ENCODE data around the gene UNC93A.
"Not testable (repeated sequence)": the region's sequence is repeated elsewhere in the genome, so short reads cannot be mapped to it uniquely, and the experiment has no call there.

Gene UNC93A

DNA sequence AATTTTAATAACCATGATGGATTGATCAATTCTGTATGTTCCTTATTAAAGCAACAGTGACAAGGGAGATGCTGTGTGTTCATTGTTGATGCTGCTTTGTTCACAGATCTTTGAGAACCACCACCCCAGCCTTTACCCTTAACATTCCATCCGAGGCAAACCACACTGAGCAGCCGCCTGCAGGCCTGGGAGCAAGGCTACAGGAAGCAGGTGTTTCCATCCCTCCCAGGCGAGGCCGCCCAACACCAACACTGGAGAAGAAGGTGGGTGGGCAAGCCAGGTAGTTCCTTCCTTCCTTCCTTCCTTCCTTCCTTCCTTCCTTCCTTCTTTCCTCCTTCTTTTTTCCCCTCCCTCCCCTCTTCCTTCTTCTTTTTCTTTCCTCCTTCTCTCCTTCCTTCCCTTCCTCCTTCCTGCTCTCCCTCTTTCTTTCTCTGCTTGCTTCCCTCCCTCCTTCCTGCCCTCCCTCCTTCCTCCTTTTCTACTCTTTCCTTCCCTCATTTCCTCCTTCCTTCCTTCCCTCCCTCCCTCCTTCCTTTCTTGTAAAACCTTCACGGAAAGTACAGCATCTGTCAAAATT, 47.5 kb downstream of the UNC93A start:
- DNase-seq (ENCODE audit: low read depth, low spot score) = no peak

GRCh38 chr6:167341038-167341583, 50.0 kb downstream of the UNC93A start:
- DNase-seq (ENCODE audit: low read depth, low spot score) = no peak

- no peak for DNase-seq (ENCODE audit: low read depth, low spot score)
These were observed 50.8 kb downstream of the UNC93A start for GRCh38 chr6:167341665-167342655.

- no peak for DNase-seq (ENCODE audit: low read depth, low spot score)
These were observed 51.9 kb downstream of the UNC93A start for GRCh38 chr6:167342879-167343610.

DNA sequence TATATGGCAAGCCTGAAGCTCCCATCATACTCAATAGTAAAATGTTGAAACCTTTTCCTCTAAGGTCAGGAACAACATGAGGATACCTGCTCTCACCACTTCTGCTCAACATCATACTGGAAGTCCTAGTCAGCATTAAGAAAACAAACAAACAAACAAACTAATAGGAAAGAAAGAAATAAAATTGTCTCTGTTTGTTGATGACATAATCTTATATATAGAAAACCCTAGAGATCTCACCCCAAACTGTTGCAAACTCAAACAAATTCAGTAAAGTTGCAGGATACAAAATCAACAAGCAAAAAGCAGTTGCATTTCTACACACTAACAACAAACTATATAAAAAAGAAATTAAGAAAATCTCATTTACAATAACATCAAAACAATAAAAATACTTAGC, 54.2 kb downstream of the UNC93A start:
- DNase-seq (ENCODE audit: low read depth, low spot score) = no peak

DNA sequence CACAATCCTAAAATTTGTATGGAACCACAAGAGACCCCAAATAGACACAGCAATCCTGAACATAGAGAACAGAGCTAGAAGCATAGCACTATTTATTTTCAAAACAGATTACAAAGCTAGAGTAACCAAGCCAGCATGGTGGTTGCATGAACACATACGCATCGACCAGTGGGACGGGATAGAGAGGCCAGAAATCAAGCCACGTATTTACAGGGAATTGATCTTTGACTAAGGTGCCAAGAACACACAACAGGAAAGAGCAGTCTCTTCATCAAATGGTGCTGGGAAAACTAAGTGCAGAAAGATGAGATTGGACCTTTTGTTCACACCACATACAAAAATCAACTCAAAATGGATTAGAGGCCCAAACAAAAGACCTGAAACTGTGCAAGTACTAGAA, 54.8 kb downstream of the UNC93A start:
- DNase-seq (ENCODE audit: low read depth, low spot score) = no peak

GRCh38 chr6:167347226-167347625, 56.1 kb downstream of the UNC93A start:
- no peak for DNase-seq (ENCODE audit: low read depth, low spot score)

DNA sequence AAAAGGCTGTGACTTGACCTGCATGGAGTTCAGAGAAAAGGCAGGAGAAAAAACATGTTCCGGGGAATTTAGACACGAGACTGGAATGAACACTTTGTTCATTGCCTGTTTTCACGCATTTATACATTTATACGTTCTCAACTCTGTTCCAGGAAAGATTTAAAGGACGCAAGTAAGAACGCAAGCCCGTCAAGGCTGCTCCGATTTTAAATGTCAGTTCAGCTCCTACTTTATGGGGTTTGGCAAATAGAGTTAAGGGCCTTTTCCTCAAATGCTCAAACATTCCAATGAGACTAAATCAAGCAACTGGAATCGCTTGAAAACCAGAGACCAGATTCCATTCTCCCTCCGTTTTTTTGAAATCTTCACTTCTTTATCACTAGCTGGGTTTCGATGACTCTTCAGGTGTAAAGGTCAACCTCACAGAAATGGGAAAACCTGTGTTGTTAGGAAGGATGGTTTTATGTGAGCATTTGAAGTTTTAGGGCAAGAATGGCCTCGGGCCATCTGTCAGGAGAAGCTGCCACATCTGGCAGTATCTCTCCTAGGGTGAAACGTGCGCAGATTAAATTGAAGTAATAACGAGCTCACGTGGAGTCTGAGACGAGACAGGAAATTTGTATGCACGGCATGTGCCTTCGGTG, 58.6 kb downstream of the UNC93A start:
- no peak for DNase-seq (ENCODE audit: low read depth, low spot score)

DNA sequence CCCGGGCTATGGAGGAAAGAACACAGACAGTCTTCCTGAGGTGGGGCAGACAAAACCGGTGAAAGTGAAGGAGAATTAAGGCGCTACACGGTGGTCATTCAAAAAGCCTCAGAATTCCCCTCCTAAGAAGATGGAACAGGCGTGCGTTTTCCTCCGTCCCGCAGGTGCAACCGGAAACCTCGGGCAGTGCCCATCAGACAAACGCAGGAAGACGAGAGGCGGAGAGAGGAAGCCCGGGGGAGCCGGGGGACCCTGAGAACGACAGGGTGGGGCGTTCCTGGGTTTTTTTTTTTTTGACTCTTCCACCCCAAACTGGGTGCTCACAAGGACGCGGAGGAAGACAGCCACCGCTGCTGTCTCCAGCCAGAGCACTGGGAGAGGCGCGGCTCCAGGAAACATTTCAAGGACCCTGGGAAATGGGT, 59.2 kb downstream of the UNC93A start:
- no peak for DNase-seq (ENCODE audit: low read depth, low spot score)

- peak; percentile 47 for DNase-seq (ENCODE audit: low read depth, low spot score)
These were observed 59.9 kb downstream of the UNC93A start for GRCh38 chr6:167350731-167351655.

DNA sequence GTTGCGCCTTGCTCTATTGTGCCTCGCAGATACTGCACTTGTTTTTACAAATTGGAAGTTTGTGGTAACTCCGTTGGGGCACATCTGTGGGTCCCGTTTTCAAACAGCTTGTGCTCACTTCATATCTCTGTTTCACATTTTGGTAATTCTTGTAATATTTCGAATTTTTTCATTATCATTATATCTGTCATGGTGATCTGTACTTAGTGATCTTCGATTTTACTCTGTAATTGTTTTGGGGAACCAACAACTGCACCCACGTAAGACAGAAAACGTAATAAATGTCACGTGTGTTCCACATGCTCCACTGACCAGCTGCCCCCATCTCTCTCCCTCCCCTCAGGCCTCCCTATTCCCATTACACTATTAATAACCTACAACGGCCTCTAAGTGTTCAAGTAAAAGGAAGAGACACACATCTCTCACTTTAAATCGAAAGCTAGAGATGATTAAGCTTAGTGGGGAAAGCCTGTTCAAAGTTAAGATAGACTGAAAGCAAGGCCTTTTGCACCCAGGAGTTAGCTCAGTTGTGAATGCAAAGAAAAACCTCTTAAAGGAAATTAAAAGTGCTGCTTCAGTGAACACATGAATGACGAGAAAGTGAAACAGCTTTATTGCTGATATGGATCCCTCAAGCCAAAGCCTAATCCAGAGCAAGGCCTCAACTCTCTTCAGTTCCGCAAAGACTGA, 60.7 kb downstream of the UNC93A start:
- no peak for DNase-seq (ENCODE audit: low read depth, low spot score)

DNA sequence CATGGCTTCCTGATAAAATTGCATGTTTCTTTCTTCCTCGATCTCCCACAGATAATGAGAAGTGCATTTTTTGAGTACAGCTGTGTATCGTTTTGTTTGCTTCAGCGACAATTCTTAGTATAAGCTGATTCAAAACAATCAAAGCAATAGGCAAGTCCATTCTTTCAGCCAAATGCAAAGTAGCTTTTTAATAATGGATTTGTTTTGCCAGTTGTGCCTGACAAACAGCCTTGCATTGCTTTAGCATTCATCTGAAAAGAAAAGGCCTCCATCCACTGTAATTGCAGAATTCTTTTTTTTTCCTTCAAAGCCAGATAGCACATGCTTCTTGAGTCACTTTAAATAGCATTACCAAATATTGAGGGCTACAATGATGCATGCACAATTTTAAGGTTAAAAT, 65.8 kb downstream of the UNC93A start:
- DNase-seq (ENCODE audit: low read depth, low spot score) = no peak

GRCh38 chr6:167358394-167358793, 67.3 kb downstream of the UNC93A start:
- DNase-seq (ENCODE audit: low read depth, low spot score) = not testable (repeated sequence)

DNA sequence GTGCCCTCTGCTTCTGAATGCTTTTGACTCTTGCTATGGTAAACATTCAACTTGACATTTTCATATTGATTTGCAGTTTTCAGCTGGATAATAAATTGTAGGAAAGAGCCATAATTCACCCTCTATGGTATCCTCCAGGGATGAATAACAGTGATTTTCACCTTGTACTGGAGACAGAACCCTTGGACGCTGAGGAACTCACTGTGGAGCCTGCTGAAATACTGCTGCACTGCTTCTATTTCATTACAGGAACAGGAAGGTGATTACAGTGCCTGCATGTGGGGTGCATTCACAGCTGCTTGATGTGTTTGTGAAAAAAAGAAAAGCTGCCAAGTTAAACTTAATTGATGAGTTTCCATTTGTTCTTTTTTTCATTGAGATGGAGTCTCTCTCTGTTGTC, 70.1 kb downstream of the UNC93A start:
- DNase-seq (ENCODE audit: low read depth, low spot score) = not testable (repeated sequence)
